GM12891 (cell line): Measurements from ENCODE around the gene AAK1.
A peak's percentile ranks its signal among the peaks of the same experiment; 100 is the strongest.

Source experiments
- POLR2A ChIP-seq: IDR thresholded peaks from 2 replicates; pipeline ENCODE4 v1.6.1; 2011; ENCODE audit warnings: low read depth, low read length, control low read depth
- POLR2AphosphoS5 ChIP-seq: IDR thresholded peaks from 2 replicates; pipeline ENCODE4 v1.6.1; 2011; ENCODE audit warnings: low read depth, low read length, control low read depth
- SPI1 ChIP-seq: IDR thresholded peaks from 2 replicates; pipeline ENCODE4 v1.6.1; 2011; ENCODE audit warnings: low read depth, low read length, control low read depth

DNA sequence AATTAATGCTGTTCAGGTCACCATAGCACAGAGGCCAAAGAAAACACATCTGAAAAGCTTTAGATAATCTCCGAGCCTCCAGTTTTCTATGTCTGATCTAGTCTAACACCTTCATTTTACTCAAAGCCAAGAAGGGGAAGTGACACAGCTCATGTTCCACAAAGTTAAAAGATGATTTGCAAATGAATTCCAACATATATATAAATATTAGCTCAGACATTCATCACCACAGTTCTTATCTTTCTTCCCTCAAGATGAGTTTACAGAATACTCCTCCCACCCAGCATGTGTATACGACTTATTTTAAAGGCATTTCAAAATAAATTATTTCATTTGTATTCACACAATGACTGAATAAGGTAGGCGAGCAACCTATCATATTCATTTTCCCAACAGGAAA is 82.4 kb downstream of the AAK1 start:
- no peak for TF ChIP-seq POLR2A
- TF ChIP-seq SPI1 = peak; percentile 48
- TF ChIP-seq POLR2AphosphoS5 = no peak
